ENCODE measurements around the gene SMC1B. TPM values are rescaled to one million over a fixed set of nuclear protein-coding genes. Genes with fewer than 3 reads are reported as not detected.

The SMC1B gene
- total and polyA plus RNA-seq, 2 of the 8 experiments (the other 6 are each of a cell fraction or from before 2014, with no cell fraction given), result 0.02 TPM; not detected in 1

DNA sequence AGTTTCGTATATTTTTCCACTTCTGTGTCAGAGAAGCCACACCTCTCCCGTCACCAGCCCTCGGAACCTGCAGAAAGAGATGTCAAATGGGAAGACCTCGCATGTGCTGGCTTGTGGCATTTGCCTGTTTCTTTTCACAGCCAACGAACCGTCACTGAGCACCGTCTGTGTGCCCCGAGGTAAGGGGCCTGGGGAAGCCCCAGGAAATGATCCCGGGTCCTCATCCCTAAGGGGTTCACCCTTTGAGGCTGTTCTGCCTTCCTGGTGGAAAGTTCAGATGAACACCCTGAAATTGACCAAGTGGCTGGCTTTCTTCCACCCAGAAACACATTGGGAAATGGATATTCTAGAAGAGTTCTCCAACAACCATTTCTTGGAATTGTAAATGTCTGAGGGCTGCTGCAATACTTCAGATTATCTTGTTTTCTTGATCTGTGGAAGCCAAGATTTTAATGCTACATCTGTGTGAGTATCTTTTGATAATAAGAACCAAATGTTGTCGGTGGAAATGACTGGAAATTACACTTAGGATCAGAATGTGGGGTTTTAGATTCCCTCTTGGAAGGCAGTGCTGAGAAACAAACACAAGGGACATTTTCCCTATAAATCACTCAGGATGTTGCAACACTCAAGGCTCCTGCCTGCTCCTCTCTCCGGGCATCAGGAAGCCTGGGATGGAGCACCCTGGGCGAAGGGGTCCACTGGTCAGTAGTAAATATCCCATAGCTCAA is 37.7 kb upstream of the SMC1B start (continued):
- TF ChIP-seq YY1 (IDR thresholded peaks at IDR 0.05; ENCODE audit: low read depth, low read length) (no peak), NRF1 (IDR thresholded peaks at IDR 0.05; ENCODE audit: low read depth, low read length) (no peak)
